OCI-LY1 (cell line): Measurements from ENCODE around the gene ADGRD2.

Source experiments
- H2AFZ ChIP-seq: fragments of 200-600 bp; sonication (generic), shearing (Covaris generic); 2 replicates; pipeline ENCODE4 v1.6.0; 2014; ENCODE audit warnings: antibody characterized with exemption, mild to moderate bottlenecking, low read length
- H3F3A ChIP-seq: fragments of 200-600 bp; sonication (generic), shearing (Covaris generic); 2 replicates; pipeline ENCODE4 v1.6.0; 2014; ENCODE audit warnings: mild to moderate bottlenecking, antibody characterized with exemption, low read length, moderate library complexity; ENCODE audit not compliant: insufficient read depth
- H3K27ac ChIP-seq: fragments of 200-600 bp; sonication (generic); 2 replicates; pipeline ENCODE4 v1.5.1; 2014; ENCODE audit warnings: low read length, mixed run types, mild to moderate bottlenecking, low read depth; ENCODE audit not compliant: poor library complexity, severe bottlenecking
- H3K27me3 ChIP-seq: fragments of 200-600 bp; sonication (generic); 2 replicates; pipeline ENCODE4 v1.6.0; 2014; ENCODE audit warnings: antibody characterized with exemption, mild to moderate bottlenecking, low read length, moderate library complexity; ENCODE audit not compliant: insufficient read depth
- H3K36me3 ChIP-seq: fragments of 200-600 bp; sonication (generic); 2 replicates; pipeline ENCODE4 v1.6.1; 2014; ENCODE audit warnings: mild to moderate bottlenecking, antibody characterized with exemption, low read length, moderate library complexity, mixed read lengths; ENCODE audit not compliant: insufficient read depth
- H3K4me1 ChIP-seq: fragments of 200-600 bp; sonication (generic); 2 replicates; pipeline ENCODE4 v1.5.1; 2014; ENCODE audit warnings: mild to moderate bottlenecking, low read length, moderate library complexity; ENCODE audit not compliant: insufficient read depth, severe bottlenecking
- H3K4me2 ChIP-seq: fragments of 200-600 bp; sonication (generic), shearing (Covaris generic); 2 replicates; pipeline ENCODE4 v1.6.1; 2014; ENCODE audit warnings: low read length
- H3K4me3 ChIP-seq: fragments of 200-600 bp; sonication (generic); 2 replicates; pipeline ENCODE4 v1.5.1; 2014; ENCODE audit warnings: low read length, low read depth, mild to moderate bottlenecking, mixed read lengths; ENCODE audit not compliant: poor library complexity, severe bottlenecking
- H3K79me2 ChIP-seq: fragments of 200-600 bp; shearing (Covaris generic); 2 replicates; pipeline ENCODE4 v1.6.1; 2016; ENCODE audit warnings: mixed run types, low read length, mixed read lengths; ENCODE audit not compliant: insufficient read depth
- H3K9ac ChIP-seq: fragments of 200-600 bp; sonication (generic), shearing (Covaris generic); 2 replicates; pipeline ENCODE4 v1.6.1; 2014; ENCODE audit warnings: mild to moderate bottlenecking, low read length, mixed read lengths
- H3K9me2 ChIP-seq: fragments of 200-600 bp; sonication (generic), shearing (Covaris generic); 2 replicates; pipeline ENCODE4 v1.6.1; 2014; ENCODE audit warnings: low read depth, mild to moderate bottlenecking, low read length, mixed read lengths
- H3K9me3 ChIP-seq: fragments of 200-600 bp; shearing (Covaris generic); 2 replicates; pipeline ENCODE4 v1.6.1; 2014; ENCODE audit warnings: low read length, mixed read lengths
- H4K20me1 ChIP-seq: fragments of 200-600 bp; sonication (generic), shearing (Covaris generic); 2 replicates; pipeline ENCODE4 v1.6.0; 2016; ENCODE audit warnings: mild to moderate bottlenecking, low read length; ENCODE audit not compliant: insufficient read depth
- EZH2 ChIP-seq: fragments of 200-600 bp; sonication (generic), shearing (Covaris generic); IDR thresholded peaks from 2 replicates; pipeline ENCODE4 v1.8.0; 2017; ENCODE audit warnings: borderline replicate concordance, mixed run types, mild to moderate bottlenecking, antibody characterized with exemption, low read length, moderate library complexity, mixed read lengths
- TF ChIP-seq, protein P1 (sequence below): fragments of 200-600 bp; sonication (generic), shearing (Covaris generic); IDR thresholded peaks from 2 replicates; pipeline ENCODE4 v1.5.1; 2017; ENCODE audit warnings: mild to moderate bottlenecking, antibody characterized with exemption, low read length, moderate library complexity, mixed read lengths

Gene ADGRD2

DNA sequence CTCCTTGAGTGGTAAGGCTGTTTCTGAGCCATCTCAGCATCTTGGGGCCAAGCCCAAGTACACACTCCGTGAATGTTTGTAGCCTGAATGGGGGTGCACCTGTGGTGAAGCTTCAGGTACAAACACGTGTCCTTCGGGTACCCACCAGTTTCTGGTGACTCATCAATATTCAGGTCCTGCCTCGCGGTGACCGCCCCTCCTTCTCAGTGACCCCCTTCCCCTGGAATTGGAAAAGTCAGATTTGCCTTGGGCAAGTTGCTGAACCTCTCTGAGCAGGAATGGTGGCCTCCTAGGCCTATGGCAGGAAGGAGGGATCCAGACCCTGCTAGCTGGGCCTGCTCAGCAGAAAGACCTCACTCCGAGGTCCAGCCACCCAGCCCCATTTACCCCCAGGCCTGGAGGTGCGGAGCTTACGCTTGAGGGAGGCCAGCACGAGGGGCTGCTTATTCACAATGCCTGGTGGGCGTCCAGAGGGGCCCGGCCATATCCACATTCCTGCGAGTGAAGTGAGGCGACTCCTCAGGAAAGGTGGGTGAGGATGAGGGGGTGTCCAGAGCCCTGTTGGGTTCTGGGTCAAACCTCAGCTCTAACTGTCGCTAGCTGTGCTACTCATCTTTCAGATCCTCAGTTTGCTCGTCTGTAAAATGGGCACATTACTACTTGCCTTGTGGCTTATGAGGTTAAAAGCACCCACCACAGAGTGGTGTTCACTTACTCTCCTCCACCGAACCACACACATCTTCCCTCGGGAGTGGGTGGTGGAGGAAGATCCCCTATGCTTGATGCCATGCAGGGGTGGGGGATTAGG lies 7.0 kb downstream of the ADGRD2 start:
- Histone ChIP-seq H3K79me2 (no peaks in the 10 kb centered on the region), H2AFZ (no peak overlapping the region), H3K4me2 (no peak overlapping the region), H3K27me3 (0 out of 2 replicates have a peak, but pooled peaks cover 3% of the 10 kb centered on the region), H3K9ac (no peak overlapping the region), H3K4me1 (no peaks in the 10 kb centered on the region), H3F3A (no peaks in the 10 kb centered on the region), H3K36me3 (no peaks in the 10 kb centered on the region), H3K9me3 (no peaks in the 10 kb centered on the region), H3K9me2 (no peaks in the 10 kb centered on the region), H3K4me3 (no peak overlapping the region), H4K20me1 (no peaks in the 10 kb centered on the region), H3K27ac (no peak overlapping the region)
- TF ChIP-seq EZH2 = no peak
- TF ChIP-seq, protein P1, sequence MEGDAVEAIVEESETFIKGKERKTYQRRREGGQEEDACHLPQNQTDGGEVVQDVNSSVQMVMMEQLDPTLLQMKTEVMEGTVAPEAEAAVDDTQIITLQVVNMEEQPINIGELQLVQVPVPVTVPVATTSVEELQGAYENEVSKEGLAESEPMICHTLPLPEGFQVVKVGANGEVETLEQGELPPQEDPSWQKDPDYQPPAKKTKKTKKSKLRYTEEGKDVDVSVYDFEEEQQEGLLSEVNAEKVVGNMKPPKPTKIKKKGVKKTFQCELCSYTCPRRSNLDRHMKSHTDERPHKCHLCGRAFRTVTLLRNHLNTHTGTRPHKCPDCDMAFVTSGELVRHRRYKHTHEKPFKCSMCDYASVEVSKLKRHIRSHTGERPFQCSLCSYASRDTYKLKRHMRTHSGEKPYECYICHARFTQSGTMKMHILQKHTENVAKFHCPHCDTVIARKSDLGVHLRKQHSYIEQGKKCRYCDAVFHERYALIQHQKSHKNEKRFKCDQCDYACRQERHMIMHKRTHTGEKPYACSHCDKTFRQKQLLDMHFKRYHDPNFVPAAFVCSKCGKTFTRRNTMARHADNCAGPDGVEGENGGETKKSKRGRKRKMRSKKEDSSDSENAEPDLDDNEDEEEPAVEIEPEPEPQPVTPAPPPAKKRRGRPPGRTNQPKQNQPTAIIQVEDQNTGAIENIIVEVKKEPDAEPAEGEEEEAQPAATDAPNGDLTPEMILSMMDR = no peak

DNA sequence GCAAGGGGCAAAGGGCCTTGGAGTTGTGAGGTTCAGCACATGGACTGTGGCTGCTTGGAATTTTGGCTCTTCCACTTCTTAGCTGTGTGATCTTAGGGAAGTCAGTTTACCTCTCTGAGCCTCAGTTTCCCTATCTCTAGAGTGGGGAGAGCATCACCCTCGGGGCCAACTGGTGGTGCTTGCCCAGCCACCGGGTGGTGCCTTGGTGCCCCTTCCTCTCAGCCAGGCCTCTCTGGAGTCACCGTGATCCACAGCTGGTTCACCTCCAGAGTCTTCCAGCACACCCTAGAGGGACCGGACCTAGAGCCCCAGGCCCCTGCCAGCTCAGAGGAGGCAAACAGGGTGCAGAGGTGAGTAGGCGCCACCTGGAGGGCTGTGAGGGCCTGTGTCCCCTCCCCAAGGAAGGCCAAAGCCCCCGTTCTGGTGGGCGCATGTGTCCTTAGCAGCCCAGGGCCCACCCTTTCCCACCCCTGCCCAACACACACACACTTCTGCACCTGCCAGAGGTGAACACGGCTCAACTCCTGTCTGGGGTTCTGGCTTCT lies 7.7 kb downstream of the ADGRD2 start:
- Histone ChIP-seq H2AFZ (no peak overlapping the region), H3K9ac (no peak overlapping the region)

DNA sequence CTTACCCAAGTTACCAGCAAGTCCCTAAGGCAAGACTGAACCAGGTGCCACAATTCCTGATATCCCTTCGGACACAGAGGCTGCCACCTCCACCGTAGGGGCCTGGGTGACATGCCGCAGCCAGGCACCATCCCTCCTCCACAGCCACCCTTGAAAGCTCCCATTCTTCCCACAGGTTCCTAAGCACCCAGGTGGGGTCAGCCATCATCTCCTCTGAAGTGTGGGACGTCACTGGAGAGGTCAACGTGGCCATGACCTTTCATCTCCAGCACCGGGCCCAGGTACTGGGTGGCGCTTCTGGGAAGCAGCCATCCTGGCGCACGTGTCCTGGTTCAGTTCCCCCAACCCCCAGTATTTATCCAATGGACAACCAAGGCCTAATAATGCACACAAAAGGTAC lies 8.2 kb downstream of the ADGRD2 start:
- H3K9me2 ChIP-seq = no peaks in the 10 kb centered on the region
- H3K9ac ChIP-seq = no peak overlapping the region
- no peak overlapping the region for H3K4me3 ChIP-seq
- no peak overlapping the region for H3K27ac ChIP-seq
- H3K9me3 ChIP-seq = no peaks in the 10 kb centered on the region
- no peak overlapping the region for H3K4me2 ChIP-seq
- H4K20me1 ChIP-seq = no peaks in the 10 kb centered on the region
- no peak for TF ChIP-seq EZH2
- TF ChIP-seq, protein P1 = no peak
- H3K36me3 ChIP-seq = no peaks in the 10 kb centered on the region
- H3K27me3 ChIP-seq = 0 out of 2 replicates have a peak, but pooled peaks cover 3% of the 10 kb centered on the region
- no peaks in the 10 kb centered on the region for H3F3A ChIP-seq
- no peak overlapping the region for H2AFZ ChIP-seq
- H3K4me1 ChIP-seq = no peaks in the 10 kb centered on the region
- H3K79me2 ChIP-seq = no peaks in the 10 kb centered on the region

More for the DNA sequence above, 7.7 kb downstream of the ADGRD2 start:
- H3K79me2 ChIP-seq = no peaks in the 10 kb centered on the region
- H3K27me3 ChIP-seq = 0 out of 2 replicates have a peak, but pooled peaks cover 3% of the 10 kb centered on the region
- H3K27ac ChIP-seq = no peak overlapping the region
- no peak for TF ChIP-seq EZH2
- TF ChIP-seq, protein P1 = no peak
- H3K4me2 ChIP-seq = no peak overlapping the region
- H3K4me3 ChIP-seq = no peak overlapping the region
- no peaks in the 10 kb centered on the region for H3K4me1 ChIP-seq
- H3K9me2 ChIP-seq = no peaks in the 10 kb centered on the region
- no peaks in the 10 kb centered on the region for H4K20me1 ChIP-seq
- no peaks in the 10 kb centered on the region for H3K9me3 ChIP-seq
- no peaks in the 10 kb centered on the region for H3K36me3 ChIP-seq
- no peaks in the 10 kb centered on the region for H3F3A ChIP-seq
